Stimulated activated CD4-positive, alpha-beta T cell treated with anti-CD3 and anti-CD28 coated beads, Interleukin-12 subunit alpha, Interleukin-12 subunit beta, amount 100 ng/mL, for 48 hours (primary cell): Measurements from ENCODE around the gene PDIA5.
"Not testable (repeated sequence)": the region's sequence is repeated elsewhere in the genome, so short reads cannot be mapped to it uniquely, and the experiment has no call there.

Experiments
- DNase-seq, 3 donors: peaks; one replicate each; pipeline ENCODE4 v3.0.0-alpha.2; 2020; ENCODE audit warnings: low read depth in 2 of 3, low spot score in 1 of 3

PDIA5 gene

GRCh38 chr3:123143669-123144411, 77.0 kb downstream of the PDIA5 start:
- no peak for DNase-seq

DNA sequence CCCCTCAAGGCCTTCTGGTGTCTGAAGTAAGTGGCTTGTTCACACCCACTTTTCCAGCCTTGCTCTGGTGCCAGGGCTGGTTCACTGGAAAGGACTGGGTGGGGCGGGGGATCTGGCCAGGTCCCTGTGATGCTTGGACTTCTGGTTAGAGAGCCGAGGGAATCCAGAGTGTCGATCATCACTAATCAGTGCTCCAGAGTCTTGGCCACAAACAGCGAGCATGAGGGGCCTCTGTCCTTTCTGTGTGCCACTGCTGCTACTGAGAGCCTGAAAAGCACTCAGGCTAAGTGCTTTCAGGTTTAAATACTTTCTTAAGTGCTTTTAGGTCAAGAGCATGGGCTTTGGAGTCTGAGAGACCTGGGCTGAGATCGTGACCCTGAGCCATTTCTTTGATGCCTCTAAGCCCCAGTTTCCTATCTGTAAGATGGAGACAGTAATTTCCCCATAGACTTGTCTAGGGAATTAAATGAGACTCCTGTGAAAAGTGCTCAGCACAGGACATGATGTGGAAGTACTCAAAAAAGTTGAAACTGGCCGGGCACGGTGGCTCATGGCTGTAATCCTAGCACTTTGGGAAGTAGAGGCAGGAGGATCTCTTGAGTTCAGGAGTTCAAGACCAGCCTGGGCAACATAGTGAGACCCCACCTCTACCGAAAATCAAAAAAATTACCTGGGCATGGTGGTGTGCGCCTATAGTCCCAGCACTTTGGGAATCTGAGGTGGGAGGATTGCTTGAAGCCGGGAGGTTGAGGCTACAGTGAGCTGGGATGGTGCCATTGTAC, 81.1 kb downstream of the PDIA5 start:
- DNase-seq, result no peak

DNA sequence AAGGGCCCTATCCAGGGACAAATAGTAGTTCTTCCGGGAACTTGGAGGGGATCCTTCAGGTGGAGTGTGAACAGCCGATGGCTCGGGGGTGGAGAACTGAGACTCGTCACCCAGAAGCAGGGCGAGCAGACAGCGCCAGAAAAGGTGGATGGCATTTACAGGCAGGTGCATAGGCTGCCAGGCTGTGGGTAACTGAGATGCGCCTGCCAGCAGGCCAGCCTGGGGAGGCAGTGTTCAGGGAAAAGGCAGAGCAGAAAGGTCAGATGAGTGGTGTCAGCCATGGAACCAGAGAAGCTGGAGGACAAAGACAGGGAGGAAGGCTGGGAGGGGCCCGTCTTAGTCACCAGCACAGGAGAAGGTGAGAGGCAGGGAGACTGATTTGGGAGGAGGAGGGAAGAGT, 81.9 kb downstream of the PDIA5 start:
- no peak for DNase-seq

GRCh38 chr3:123149525-123149924, 82.7 kb downstream of the PDIA5 start:
- no peak for DNase-seq

GRCh38 chr3:123150449-123151215, 83.8 kb downstream of the PDIA5 start:
- no peak for DNase-seq

- DNase-seq, result no peak
Observed at GRCh38 chr3:123151251-123151705, 84.5 kb downstream of the PDIA5 start.

DNA sequence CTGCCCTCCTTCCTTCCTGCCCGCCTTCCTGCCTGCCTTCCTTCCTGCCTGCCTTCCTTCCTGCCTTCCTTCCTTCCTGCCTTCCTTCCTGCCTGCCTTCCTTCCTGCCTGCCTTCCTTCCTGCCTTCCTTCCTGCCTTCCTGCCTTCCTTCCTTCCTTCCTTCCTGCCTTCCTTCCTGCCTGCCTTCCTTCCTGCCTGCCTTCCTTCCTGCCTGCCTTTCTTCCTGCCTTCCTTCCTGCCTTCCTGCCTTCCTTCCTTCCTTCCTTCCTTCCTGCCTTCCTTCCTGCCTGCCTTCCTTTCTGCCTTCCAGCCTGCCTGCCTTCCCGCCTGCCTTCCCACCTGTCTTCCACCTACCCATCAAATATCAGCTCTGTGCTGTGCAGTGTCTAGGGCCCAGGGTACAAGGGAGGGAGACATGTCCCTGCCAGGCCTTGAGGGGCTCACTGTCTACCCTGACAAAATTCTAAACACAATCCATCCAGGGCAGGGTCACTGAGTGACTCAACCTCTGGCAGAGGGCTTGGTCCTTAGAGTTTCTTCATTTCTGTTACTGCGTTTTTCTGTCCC, 85.1 kb downstream of the PDIA5 start:
- DNase-seq, result not testable (repeated sequence)

GRCh38 chr3:123152687-123153086, 85.9 kb downstream of the PDIA5 start:
- no peak for DNase-seq

DNA sequence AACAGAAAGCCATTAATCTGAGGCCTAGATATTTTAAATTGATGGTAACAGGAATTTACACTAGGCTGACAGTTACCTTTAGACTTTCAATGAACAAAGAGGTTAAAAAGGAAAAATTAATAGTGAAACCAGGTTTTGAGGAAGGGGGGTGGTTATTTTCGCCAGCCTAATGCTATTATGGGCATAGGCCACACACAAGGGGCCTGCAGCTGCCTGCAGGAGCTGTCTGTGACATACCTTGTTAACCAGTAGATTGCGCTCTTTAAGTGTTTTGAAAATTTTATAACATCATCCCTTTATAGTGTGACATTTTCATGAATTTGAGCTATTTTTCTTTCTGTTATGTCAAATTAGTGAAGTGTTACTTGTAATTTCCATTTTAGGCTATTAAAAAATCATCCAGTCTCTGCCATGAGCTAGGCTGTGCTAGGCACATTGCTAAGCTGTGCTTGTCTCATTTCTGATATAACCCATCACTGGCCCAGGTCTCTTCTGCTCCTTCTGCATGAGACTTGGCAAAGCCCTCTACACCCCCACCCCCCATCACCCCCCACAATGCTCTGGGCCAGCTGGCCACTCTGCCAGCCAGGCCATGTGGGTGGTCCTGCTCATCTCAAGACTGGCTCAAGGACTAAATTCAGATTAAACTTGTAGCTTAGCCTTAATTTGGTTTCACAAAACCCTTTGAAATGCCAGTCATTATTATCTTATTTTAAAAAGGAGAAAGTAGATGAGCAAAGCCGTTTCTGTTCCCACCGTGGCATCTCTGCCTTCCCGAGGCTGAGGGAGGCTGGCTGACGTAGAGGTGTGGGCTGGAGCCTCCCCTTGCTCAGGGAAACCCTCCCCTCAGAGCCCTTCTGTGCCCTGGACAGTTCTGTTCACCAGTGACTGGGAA, 86.5 kb downstream of the PDIA5 start:
- DNase-seq, result no peak

GRCh38 chr3:123154020-123154985, 87.5 kb downstream of the PDIA5 start:
- DNase-seq, result no peak

- no peak for DNase-seq
Observed at GRCh38 chr3:123155471-123156011, 88.7 kb downstream of the PDIA5 start.

GRCh38 chr3:123156276-123156995, 89.6 kb downstream of the PDIA5 start:
- DNase-seq, result no peak

DNA sequence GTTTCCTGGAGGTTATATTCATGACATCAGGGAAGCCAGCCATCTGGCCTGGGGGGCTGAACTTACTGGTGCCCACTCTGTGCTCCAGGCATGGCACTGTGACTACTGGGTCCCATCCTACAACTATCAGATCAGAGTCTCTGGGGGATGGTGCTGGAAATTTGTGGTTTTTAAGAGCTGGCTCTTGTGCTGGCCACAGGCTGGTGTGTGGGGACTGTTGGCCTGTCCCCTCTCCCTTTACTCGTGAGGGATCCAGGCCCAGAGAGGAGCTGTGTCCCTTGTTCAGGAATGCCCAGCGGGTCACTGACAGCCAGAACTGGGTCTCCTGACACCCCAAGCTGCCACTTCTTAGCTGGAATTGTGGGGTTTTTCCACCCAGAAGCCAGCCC, 90.4 kb downstream of the PDIA5 start:
- DNase-seq, result no peak

GRCh38 chr3:123157598-123158287, 90.9 kb downstream of the PDIA5 start:
- no peak for DNase-seq

DNA sequence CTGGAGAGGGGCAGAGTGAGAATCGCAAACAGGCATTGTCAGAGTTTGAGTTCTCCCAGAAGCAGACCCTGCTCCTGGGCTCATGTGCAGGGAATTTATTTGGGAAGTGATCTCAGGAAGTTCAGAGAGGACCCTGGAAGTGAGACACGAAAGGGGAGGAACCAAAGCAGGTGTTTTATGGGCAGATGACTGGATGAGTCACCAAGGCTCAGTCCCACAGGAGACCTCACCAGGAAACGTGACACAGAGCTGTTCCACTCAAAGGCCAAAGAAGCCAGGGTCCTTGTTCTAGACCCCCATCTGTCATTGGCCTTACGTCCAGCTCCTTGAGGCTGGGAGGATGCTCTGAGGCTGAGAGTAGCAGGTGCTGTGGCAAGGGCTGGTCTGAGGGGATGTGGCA, 91.5 kb downstream of the PDIA5 start:
- DNase-seq, result no peak

DNA sequence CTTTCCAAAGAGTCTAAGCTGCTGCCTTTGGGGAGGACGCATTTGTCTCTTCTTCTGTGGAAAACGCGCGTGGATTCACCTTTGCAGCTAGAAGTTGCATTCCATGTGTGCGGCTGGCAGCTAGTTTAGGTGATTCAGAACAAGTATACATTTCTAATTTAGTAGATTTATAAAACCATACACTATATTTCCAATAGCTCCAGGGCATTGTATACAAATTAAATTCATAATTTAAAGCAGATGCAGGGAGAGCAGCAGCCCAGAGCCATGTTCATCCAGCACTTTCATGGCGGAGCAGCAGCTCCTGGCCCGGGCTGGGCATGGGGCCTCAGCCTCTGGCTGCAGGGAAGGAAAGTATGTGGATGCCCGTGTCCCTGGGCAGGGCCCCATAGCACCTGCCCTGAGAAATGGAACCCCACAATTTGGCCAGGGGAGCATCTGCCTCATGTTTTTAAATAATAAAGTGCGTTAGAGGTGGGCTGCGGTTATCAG, 92.1 kb downstream of the PDIA5 start:
- no peak for DNase-seq

GRCh38 chr3:123159926-123160635, 93.3 kb downstream of the PDIA5 start:
- no peak for DNase-seq
